NCI-H2107 treated with DMSO at 0.1 percent for 48 hours (cell line): ENCODE data around the gene FAM219B.

ENCODE experiments used
- DNase-seq: peaks from one replicate; lab custom pipeline; 2025; ENCODE audit not compliant: unreplicated experiment; lab: John Stamatoyannopoulos, UW

Gene FAM219B

GRCh38 chr15:74878273-74878672 is 28.4 kb downstream of the FAM219B start:
- no peak for DNase-seq

GRCh38 chr15:74873756-74874424 is 32.8 kb downstream of the FAM219B start:
- no peak for DNase-seq

GRCh38 chr15:74873036-74873755 is 33.5 kb downstream of the FAM219B start, which contains the start of gene SCAMP2:
Gene SCAMP2, minus strand, starts transcription at chr15:74873365. Its CDS starts 110 bp downstream, at chr15:74873255.
- peak; percentile 50 for DNase-seq

GRCh38 chr15:74872702-74873035 is 34.0 kb downstream of the FAM219B start:
- DNase-seq: no peak

- no peak for DNase-seq
Observed at GRCh38 chr15:74870436-74871215, 36.0 kb downstream of the FAM219B start.

- DNase-seq: no peak
Observed at GRCh38 chr15:74869726-74870407, 36.8 kb downstream of the FAM219B start.

- DNase-seq: no peak
Observed at GRCh38 chr15:74869372-74869725, 37.3 kb downstream of the FAM219B start.

GRCh38 chr15:74868059-74868458 is 38.6 kb downstream of the FAM219B start:
- DNase-seq: no peak

GRCh38 chr15:74867466-74868038 is 39.1 kb downstream of the FAM219B start:
- DNase-seq: no peak

GRCh38 chr15:74866090-74866489 is 40.6 kb downstream of the FAM219B start:
- DNase-seq: no peak

- no peak for DNase-seq
Observed at GRCh38 chr15:74865316-74865715, 41.3 kb downstream of the FAM219B start.

GRCh38 chr15:74864296-74864695 is 42.4 kb downstream of the FAM219B start:
- DNase-seq: no peak

- DNase-seq: no peak
Observed at GRCh38 chr15:74863239-74864056, 43.2 kb downstream of the FAM219B start.

GRCh38 chr15:74858369-74858740 is 48.3 kb downstream of the FAM219B start:
- DNase-seq: no peak

- DNase-seq: no peak
Observed at GRCh38 chr15:74857671-74858368, 48.8 kb downstream of the FAM219B start.

- peak; percentile 5 for DNase-seq
Observed at GRCh38 chr15:74857082-74857655, 49.5 kb downstream of the FAM219B start.

- no peak for DNase-seq
Observed at GRCh38 chr15:74856537-74856936, 50.1 kb downstream of the FAM219B start.

- no peak for DNase-seq
Observed at GRCh38 chr15:74855857-74856256, 50.8 kb downstream of the FAM219B start.

- no peak for DNase-seq
Observed at GRCh38 chr15:74854453-74855022, 52.1 kb downstream of the FAM219B start.
